ENCODE measurements around the gene LCP2. TPM values are rescaled to one million over a fixed set of nuclear protein-coding genes. Genes with fewer than 3 reads are reported as not detected.

The LCP2 gene
- total and polyA plus RNA-seq, 2 of the 4 experiments (the other 2 are of a cell fraction), result not detected

- dilution Hi-C loops (cut with HindIII; ENCODE audit: low sequenced_read_pairs, unreplicated experiment) (no loop called here), in situ Hi-C loops (cut with MboI; ENCODE audit: low sequenced_read_pairs) (no loop called here), intact Hi-C loops (cut with micrococcal nuclease) (no loop called here)
- WGBS, 2 experiments (ENCODE audit: extremely low coverage in 2 of 2, insufficient read length in 1 of 2), result no CpG with 5 or more reads among the region's 4 CpGs
- no peak overlapping the region for H3K18ac ChIP-seq (ENCODE audit: low read depth, low read length)
- ChIA-PET CTCF (no interaction called here), POLR2A (ENCODE audit: unreplicated experiment) (no interaction called here)
- no peak overlapping the region for H2AK9ac ChIP-seq (replicated peaks; ENCODE audit: low read depth, low read length, poor library complexity)
- ATAC-seq (ENCODE audit: low read depth) (no peak), DNase-seq (no peak)
- H4K20me1 ChIP-seq (ENCODE audit: insufficient read depth, low read length), result no peaks in the 10 kb centered on the region
- no peak overlapping the region for H4K91ac ChIP-seq (ENCODE audit: insufficient read depth, low read depth, low read length)
- H3K9me3 ChIP-seq (ENCODE audit: control insufficient read depth, insufficient read depth, low read length), result no peaks in the 10 kb centered on the region
- H3K79me1 ChIP-seq (ENCODE audit: low read depth in 1 of 2, low read length in 2 of 2), result no peaks in the 10 kb centered on the region
- no peak overlapping the region for H2BK5ac ChIP-seq (ENCODE audit: low read depth, low read length, poor library complexity, severe bottlenecking)
- no peak overlapping the region for H2AFZ ChIP-seq (replicated peaks; ENCODE audit: low read length, poor library complexity)
- H3K23ac ChIP-seq (ENCODE audit: low read depth, low read length), result no peak overlapping the region
- H3K4me3 ChIP-seq (ENCODE audit: insufficient read depth, low read depth, low read length), result no peak overlapping the region
- no peaks in the 10 kb centered on the region for H3K9me1 ChIP-seq (ENCODE audit: insufficient read depth, low read length)
- H4K5ac ChIP-seq (ENCODE audit: low read depth, low read length), result no peak overlapping the region
- H3K4ac ChIP-seq (ENCODE audit: low read depth, low read length), result no peak overlapping the region
- H2BK20ac ChIP-seq (ENCODE audit: low read depth, low read length), result no peak overlapping the region
- H4K8ac ChIP-seq (ENCODE audit: low read depth in 2 of 2, low read length in 2 of 2), result no peak overlapping the region
- H3K27me3 ChIP-seq (ENCODE audit: control insufficient read depth, insufficient read depth, low read length), result peaks cover under 1% of the 10 kb centered on the region; the same call in 1 of the 2 replicates
- H2AK5ac ChIP-seq (ENCODE audit: low read depth, low read length), result no peak overlapping the region
- H3K36me3 ChIP-seq (ENCODE audit: control insufficient read depth, insufficient read depth, low read length), result no peaks in the 10 kb centered on the region
- H3K4me1 ChIP-seq (ENCODE audit: control insufficient read depth, insufficient read depth, low read length), result no peaks in the 10 kb centered on the region
- BruUV-seq (replicated peaks), result no TSS peak
- H3K56ac ChIP-seq (ENCODE audit: extremely low read depth, insufficient read depth, low read length), result no peak overlapping the region
- H3K27ac ChIP-seq (ENCODE audit: insufficient read depth, low read length), result no peak overlapping the region
- TF ChIP-seq RFX5 (IDR thresholded peaks at IDR 0.05; ENCODE audit: low read depth, low read length) (no peak), BHLHE40 (IDR thresholded peaks at IDR 0.05; ENCODE audit: low read depth, low read length) (no peak), CHD1 (IDR thresholded peaks at IDR 0.05; ENCODE audit: low read depth, low read length) (no peak), USF2 (IDR thresholded peaks at IDR 0.05; ENCODE audit: low read depth, low read length) (no peak), CEBPB (IDR thresholded peaks at IDR 0.05; ENCODE audit: low read depth, low read length) (no peak), MAZ (IDR thresholded peaks at IDR 0.05; ENCODE audit: borderline replicate concordance, low read depth, low read length) (no peak), SMC3 (IDR thresholded peaks at IDR 0.05; ENCODE audit: low read depth, low read length) (no peak), CTCF (conservative IDR thresholded peaks at IDR 0.05; ENCODE audit: low read depth, low read length) (no peak), POLR2A (IDR thresholded peaks at IDR 0.05; ENCODE audit: low read depth, low read length) (no peak), MAFK (IDR thresholded peaks at IDR 0.05; ENCODE audit: low read depth, low read length) (no peak), RAD21 (IDR thresholded peaks at IDR 0.05; ENCODE audit: low read length) (no peak), NFE2L2 (IDR thresholded peaks at IDR 0.05; ENCODE audit: low read depth, low read length) (no peak), ELK1 (IDR thresholded peaks at IDR 0.05; ENCODE audit: borderline replicate concordance, low read depth, low read length) (no peak), FOS (IDR thresholded peaks at IDR 0.05; ENCODE audit: low read depth, low read length) (no peak), MXI1 (IDR thresholded peaks at IDR 0.05; ENCODE audit: borderline replicate concordance, low read depth, low read length) (no peak), RCOR1 (IDR thresholded peaks at IDR 0.05; ENCODE audit: insufficient replicate concordance, low read length) (no peak)
- H3K4me2 ChIP-seq (ENCODE audit: low read depth, low read length), result no peak overlapping the region
- no peak overlapping the region for H3K9ac ChIP-seq (ENCODE audit: low read depth, low read length)
- H2BK120ac ChIP-seq (ENCODE audit: low read depth, low read length), result no peak overlapping the region
- no peak overlapping the region for H3K14ac ChIP-seq (replicated peaks; ENCODE audit: low read depth, low read length)
- no peak overlapping the region for H2BK15ac ChIP-seq (ENCODE audit: low read depth, low read length)
Observed at GRCh38 chr5:170257370-170257769, 40.2 kb downstream of the LCP2 start.
